CD4-positive, alpha-beta T cell (primary cell): Measurements from ENCODE around the gene MAP4K2. TPM values are rescaled to one million over a fixed set of nuclear protein-coding genes. Genes with fewer than 3 reads are reported as not detected.
"Not testable (repeated sequence)": the region's sequence is repeated elsewhere in the genome, so short reads cannot be mapped to it uniquely, and the experiment has no call there.

Experiments used
- ATAC-seq: fragments of 200-7000 bp; cut with Tn5 transposase; one replicate; pipeline ENCODE4 v1.10.0; 2022; ENCODE audit warnings: mild to moderate bottlenecking; ENCODE audit not compliant: poor library complexity
- CTCF ChIA-PET: fragments of 350-600 bp; sonication (Branson Sonifier 250); formaldehyde crosslinking; loops from one replicate; lab custom pipeline; 2021; ENCODE audit warnings: antibody characterized with exemption, inconsistent platforms; lab: Charles Lee
- POLR2A ChIA-PET: fragments of 350-600 bp; sonication (Branson Sonifier 250); formaldehyde crosslinking; loops from one replicate; lab custom pipeline; 2021; ENCODE audit warnings: antibody characterized with exemption, inconsistent platforms; lab: Charles Lee
- DNase-seq, 14 experiments: peaks; one replicate each; pipeline ENCODE4 v3.0.0-alpha.2; 2013 to 2020; ENCODE audit warnings: mixed read lengths in 2 of 14
- H3K27ac ChIP-seq, 2 donors: one replicate each; pipeline versions ENCODE4 v1.5.1 to v1.7.0; 2013; ENCODE audit warnings: low read length in 2 of 2, low read depth in 1 of 2, mild to moderate bottlenecking in 1 of 2
- H3K27me3 ChIP-seq, 2 experiments: 1 replicate in 1 of 2; 2 replicates in 1 of 2; pipeline versions ENCODE4 v1.6.1 to v1.7.0; 2013; ENCODE audit warnings: low read length in 2 of 2, control low read depth in 1 of 2, mild to moderate bottlenecking in 1 of 2, moderate library complexity in 1 of 2; ENCODE audit not compliant: insufficient read depth in 2 of 2, control insufficient read depth in 1 of 2
- H3K36me3 ChIP-seq: one replicate; pipeline ENCODE4 v1.6.1; 2013; ENCODE audit warnings: low read length, control low read depth; ENCODE audit not compliant: insufficient read depth
- H3K4me1 ChIP-seq: one replicate; pipeline ENCODE4 v1.6.1; 2013; ENCODE audit warnings: low read length, control low read depth; ENCODE audit not compliant: insufficient read depth
- H3K4me3 ChIP-seq: one replicate; pipeline ENCODE4 v1.5.1; 2013; ENCODE audit warnings: mild to moderate bottlenecking, low read length, moderate library complexity
- H3K9me3 ChIP-seq, 2 experiments: 1 replicate in 1 of 2; 2 replicates in 1 of 2; pipeline versions ENCODE4 v1.6.1 to v1.7.0; 2013; ENCODE audit warnings: low read length in 2 of 2, mild to moderate bottlenecking in 2 of 2, control low read depth in 1 of 2, moderate library complexity in 1 of 2; ENCODE audit not compliant: control insufficient read depth in 1 of 2, insufficient read depth in 1 of 2
- H3K27ac Mint-ChIP-seq: one replicate; pipeline ENCODE4 v1.8.0; 2020; ENCODE audit warnings: mixed read lengths
- H3K27me3 Mint-ChIP-seq: one replicate; pipeline ENCODE4 v1.8.0; 2021; ENCODE audit warnings: mixed read lengths
- H3K36me3 Mint-ChIP-seq: one replicate; pipeline ENCODE4 v1.8.0; 2021; ENCODE audit warnings: low read depth, mixed read lengths
- H3K4me1 Mint-ChIP-seq: one replicate; pipeline ENCODE4 v1.8.0; 2021; ENCODE audit warnings: low read depth, mixed read lengths
- H3K4me3 Mint-ChIP-seq: one replicate; pipeline ENCODE4 v1.8.0; 2020; ENCODE audit warnings: mild to moderate bottlenecking, mixed read lengths
- H3K9me3 Mint-ChIP-seq: one replicate; pipeline ENCODE4 v1.8.0; 2020; ENCODE audit warnings: mixed read lengths
- intact Hi-C, 2 experiments: fragments of 100-400 bp; cut with DNase I in 1 of 2; cut with micrococcal nuclease in 1 of 2; formaldehyde crosslinking; loops; one replicate each; pipeline versions ENCODE4 v1.15.1 to v1.9.0; 2023 to 2025; cut with DNase I, micrococcal nuclease
- total RNA-seq, 174 experiments: library from RNA in 2 of 174; stranded (reverse) in 2 of 174; gene quantifications; one replicate each; pipeline ENCODE4 v1.2.3 and lab custom pipeline; 2021 to 2026
- TF ChIP-seq, protein P1 (sequence below): fragments of 200-600 bp; IDR thresholded peaks from one replicate; pipeline ENCODE4 v1.8.0; 2022; ENCODE audit warnings: antibody characterized with exemption, mild to moderate bottlenecking

Gene MAP4K2
- total RNA-seq, 2 experiments from 2014 or later, result 71.9 to 74.1 TPM

DNA sequence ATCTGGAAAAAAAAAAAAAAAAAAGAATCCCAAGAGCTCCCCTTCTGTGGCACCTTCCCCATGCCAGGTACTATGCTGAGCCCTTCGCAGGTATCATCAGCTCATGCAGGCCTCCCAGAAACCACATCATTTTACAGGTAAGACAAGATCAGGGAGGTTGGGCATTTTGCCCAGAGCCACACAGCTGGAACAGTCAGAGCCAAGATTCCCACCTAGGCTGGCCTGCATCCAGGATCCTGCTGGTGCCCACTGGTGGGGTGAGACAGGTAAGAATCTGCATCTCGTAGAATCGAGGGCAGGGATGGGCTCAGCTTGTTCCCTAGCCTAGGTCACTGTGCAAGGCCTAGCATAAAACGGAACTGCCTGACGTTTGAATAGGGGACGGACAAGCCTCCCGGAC is 23.0 kb upstream of the MAP4K2 start:
- TF ChIP-seq, protein P1, sequence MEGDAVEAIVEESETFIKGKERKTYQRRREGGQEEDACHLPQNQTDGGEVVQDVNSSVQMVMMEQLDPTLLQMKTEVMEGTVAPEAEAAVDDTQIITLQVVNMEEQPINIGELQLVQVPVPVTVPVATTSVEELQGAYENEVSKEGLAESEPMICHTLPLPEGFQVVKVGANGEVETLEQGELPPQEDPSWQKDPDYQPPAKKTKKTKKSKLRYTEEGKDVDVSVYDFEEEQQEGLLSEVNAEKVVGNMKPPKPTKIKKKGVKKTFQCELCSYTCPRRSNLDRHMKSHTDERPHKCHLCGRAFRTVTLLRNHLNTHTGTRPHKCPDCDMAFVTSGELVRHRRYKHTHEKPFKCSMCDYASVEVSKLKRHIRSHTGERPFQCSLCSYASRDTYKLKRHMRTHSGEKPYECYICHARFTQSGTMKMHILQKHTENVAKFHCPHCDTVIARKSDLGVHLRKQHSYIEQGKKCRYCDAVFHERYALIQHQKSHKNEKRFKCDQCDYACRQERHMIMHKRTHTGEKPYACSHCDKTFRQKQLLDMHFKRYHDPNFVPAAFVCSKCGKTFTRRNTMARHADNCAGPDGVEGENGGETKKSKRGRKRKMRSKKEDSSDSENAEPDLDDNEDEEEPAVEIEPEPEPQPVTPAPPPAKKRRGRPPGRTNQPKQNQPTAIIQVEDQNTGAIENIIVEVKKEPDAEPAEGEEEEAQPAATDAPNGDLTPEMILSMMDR, result no peak
- Mint-ChIP-seq H3K9me3 (no peaks in the 10 kb centered on the region), H3K4me3 (no peak overlapping the region), H3K27ac (no peak overlapping the region), H3K27me3 (no peaks in the 10 kb centered on the region), H3K36me3 (peaks cover 8% of the 10 kb centered on the region), H3K4me1 (no peaks in the 10 kb centered on the region)
- peaks cover 5% of the 10 kb centered on the region for H3K36me3 ChIP-seq
- ChIA-PET CTCF (no interaction called here), POLR2A (no interaction called here)
- H3K27ac ChIP-seq, result no peak overlapping the region
- no peaks in the 10 kb centered on the region for H3K4me1 ChIP-seq
- ATAC-seq (no peak), DNase-seq (no peak)
- no peaks in the 10 kb centered on the region for H3K27me3 ChIP-seq
- H3K9me3 ChIP-seq, result no peaks in the 10 kb centered on the region
- intact Hi-C loops, result no loop called here
- H3K4me3 ChIP-seq, result no peak overlapping the region

DNA sequence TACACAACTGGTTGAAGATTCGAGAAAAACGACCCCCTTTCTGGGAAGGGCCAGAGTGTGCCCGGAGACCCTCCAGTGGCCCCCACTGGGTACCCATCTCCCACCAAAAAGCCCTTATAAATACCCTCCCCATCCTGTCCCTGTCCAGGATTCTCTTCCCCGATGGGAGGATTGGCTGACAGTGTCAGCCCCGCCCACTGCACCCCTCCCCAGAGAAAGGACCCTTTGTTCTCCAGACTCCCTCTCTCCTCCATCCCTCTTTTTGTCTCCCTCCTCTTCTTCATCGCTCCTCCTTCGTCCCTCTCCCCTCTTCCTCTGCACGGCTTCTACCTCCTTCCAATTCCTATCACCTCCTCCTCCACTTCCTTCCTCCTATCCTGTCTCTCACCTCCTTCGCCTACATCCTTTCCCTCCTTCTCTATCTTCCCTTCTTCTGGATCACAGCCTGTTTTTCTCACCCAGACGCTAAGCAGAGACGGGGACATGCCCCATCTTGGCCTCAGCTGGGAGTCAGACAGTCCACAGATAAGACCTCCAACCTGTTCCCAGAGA is 20.6 kb upstream of the MAP4K2 start:
- intact Hi-C loops, result no loop called here
- POLR2A ChIA-PET, result no interaction called here

DNA sequence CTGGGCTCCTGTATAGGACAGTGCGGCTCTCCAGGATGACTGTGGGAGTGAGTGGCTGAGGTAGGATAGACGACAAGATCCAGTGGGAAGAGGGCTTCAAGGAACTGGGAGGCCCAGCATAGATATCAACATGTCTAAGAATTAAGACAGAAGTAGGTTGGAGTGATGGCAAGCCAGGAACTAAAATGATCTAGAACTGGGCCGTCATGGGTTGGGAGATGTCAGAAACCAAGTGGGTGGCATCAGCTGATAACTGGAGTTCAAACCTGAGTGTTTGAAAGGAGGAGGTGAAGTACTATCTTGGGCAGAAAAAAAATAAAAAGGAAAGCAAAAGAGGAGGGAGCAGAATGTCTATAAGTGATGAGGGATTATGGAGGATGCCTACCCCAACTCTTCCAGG is 14.5 kb upstream of the MAP4K2 start:
- no peaks in the 10 kb centered on the region for H3K27me3 ChIP-seq
- intact Hi-C loops, result no loop called here
- H3K4me3 ChIP-seq, result no peak overlapping the region
- TF ChIP-seq, protein P1, result no peak
- ATAC-seq (no peak), DNase-seq (no peak)
- H3K9me3 Mint-ChIP-seq, result no peaks in the 10 kb centered on the region
- no peaks in the 10 kb centered on the region for H3K36me3 Mint-ChIP-seq
- H3K27ac Mint-ChIP-seq, result no peak overlapping the region
- H3K4me3 Mint-ChIP-seq, result no peak overlapping the region
- H3K9me3 ChIP-seq, result no peaks in the 10 kb centered on the region
- H3K27me3 Mint-ChIP-seq, result no peaks in the 10 kb centered on the region
- H3K27ac ChIP-seq, result no peak overlapping the region
- H3K4me1 Mint-ChIP-seq, result no peaks in the 10 kb centered on the region
- POLR2A ChIA-PET, result no interaction called here
- H3K4me1 ChIP-seq, result no peaks in the 10 kb centered on the region
- no peaks in the 10 kb centered on the region for H3K36me3 ChIP-seq
- CTCF ChIA-PET, result no interaction called here

More for the DNA sequence above, 20.6 kb upstream of the MAP4K2 start:
- no peak overlapping the region for H3K4me3 ChIP-seq
- no peak overlapping the region for H3K27ac Mint-ChIP-seq
- H3K27me3 Mint-ChIP-seq, result no peaks in the 10 kb centered on the region
- no peaks in the 10 kb centered on the region for H3K27me3 ChIP-seq
- ATAC-seq (no peak), DNase-seq (no peak)
- H3K4me3 Mint-ChIP-seq, result no peak overlapping the region
- H3K4me1 ChIP-seq, result no peaks in the 10 kb centered on the region
- TF ChIP-seq, protein P1, result no peak
- H3K27ac ChIP-seq, result no peak overlapping the region
- no peaks in the 10 kb centered on the region for H3K9me3 ChIP-seq
- CTCF ChIA-PET, result no interaction called here
- peaks cover 8% of the 10 kb centered on the region for H3K36me3 Mint-ChIP-seq
- H3K4me1 Mint-ChIP-seq, result no peaks in the 10 kb centered on the region
- peaks cover 3% of the 10 kb centered on the region for H3K36me3 ChIP-seq
- no peaks in the 10 kb centered on the region for H3K9me3 Mint-ChIP-seq

DNA sequence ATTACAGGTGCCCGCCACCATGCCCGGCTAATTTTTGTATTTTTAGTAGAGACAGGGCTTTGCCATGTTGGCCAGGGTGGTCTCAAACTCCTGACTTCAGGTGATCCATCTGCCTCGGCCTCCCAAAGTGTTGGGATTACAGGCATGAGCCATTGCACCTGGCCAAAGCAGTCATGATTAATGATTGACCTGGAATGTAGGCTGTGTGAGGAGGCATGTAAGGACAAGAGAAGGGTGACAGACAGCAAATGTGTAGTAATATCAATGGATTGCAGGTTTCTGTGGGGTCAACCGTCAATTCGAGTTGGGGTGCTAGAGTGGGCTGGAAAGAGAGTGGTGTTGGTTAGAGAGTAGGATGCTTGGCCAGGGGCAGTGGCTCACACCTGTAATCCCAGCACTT is 12.4 kb upstream of the MAP4K2 start:
- H3K4me3 Mint-ChIP-seq, intact Hi-C loops, H3K27me3 Mint-ChIP-seq, H3K9me3 Mint-ChIP-seq, H3K4me1 ChIP-seq, ATAC-seq, H3K9me3 ChIP-seq, H3K27ac ChIP-seq, H3K36me3 Mint-ChIP-seq, H3K36me3 ChIP-seq, H3K27me3 ChIP-seq, DNase-seq, H3K4me3 ChIP-seq, H3K27ac Mint-ChIP-seq, H3K4me1 Mint-ChIP-seq, POLR2A ChIA-PET: not testable (repeated sequence)
- CTCF ChIA-PET, result interaction anchor here (0.7 kb wide), 1 partner anchor 33 kb away, joined by 3 read pairs; no protein-coding TSS in a partner anchor
